GM12873 (cell line): ENCODE measurements around the gene SNX19.

Experiments
- TF ChIP-seq, protein P1 (sequence below): IDR thresholded peaks from 2 replicates; pipeline ENCODE4 v1.5.1; 2012; ENCODE audit warnings: low read depth, mild to moderate bottlenecking, moderate library complexity, low read length, control low read depth; ENCODE audit not compliant: insufficient read depth; ENCODE audit errors: missing control alignments

The SNX19 gene

DNA sequence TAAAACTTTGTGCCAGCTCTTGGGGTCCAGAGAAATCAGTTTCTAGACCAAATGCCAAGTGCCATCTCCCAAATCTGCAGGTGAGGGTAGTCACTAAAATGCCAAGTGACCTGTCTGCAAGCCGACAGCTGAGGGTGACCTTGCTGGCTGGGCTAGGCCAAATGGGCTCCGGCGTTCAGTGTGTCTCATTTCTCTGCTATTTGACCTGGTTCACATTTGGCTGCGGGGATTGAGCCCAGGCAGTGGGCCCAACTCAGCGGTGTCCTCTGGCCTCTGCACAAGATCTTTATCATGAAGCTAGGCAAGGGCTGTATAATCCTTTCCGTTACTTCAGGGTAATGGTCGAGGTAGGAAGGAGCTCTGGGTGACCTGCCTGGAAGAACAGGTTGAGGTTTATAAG is 87.5 kb downstream of the SNX19 start:
- TF ChIP-seq, protein P1, sequence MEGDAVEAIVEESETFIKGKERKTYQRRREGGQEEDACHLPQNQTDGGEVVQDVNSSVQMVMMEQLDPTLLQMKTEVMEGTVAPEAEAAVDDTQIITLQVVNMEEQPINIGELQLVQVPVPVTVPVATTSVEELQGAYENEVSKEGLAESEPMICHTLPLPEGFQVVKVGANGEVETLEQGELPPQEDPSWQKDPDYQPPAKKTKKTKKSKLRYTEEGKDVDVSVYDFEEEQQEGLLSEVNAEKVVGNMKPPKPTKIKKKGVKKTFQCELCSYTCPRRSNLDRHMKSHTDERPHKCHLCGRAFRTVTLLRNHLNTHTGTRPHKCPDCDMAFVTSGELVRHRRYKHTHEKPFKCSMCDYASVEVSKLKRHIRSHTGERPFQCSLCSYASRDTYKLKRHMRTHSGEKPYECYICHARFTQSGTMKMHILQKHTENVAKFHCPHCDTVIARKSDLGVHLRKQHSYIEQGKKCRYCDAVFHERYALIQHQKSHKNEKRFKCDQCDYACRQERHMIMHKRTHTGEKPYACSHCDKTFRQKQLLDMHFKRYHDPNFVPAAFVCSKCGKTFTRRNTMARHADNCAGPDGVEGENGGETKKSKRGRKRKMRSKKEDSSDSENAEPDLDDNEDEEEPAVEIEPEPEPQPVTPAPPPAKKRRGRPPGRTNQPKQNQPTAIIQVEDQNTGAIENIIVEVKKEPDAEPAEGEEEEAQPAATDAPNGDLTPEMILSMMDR = no peak

DNA sequence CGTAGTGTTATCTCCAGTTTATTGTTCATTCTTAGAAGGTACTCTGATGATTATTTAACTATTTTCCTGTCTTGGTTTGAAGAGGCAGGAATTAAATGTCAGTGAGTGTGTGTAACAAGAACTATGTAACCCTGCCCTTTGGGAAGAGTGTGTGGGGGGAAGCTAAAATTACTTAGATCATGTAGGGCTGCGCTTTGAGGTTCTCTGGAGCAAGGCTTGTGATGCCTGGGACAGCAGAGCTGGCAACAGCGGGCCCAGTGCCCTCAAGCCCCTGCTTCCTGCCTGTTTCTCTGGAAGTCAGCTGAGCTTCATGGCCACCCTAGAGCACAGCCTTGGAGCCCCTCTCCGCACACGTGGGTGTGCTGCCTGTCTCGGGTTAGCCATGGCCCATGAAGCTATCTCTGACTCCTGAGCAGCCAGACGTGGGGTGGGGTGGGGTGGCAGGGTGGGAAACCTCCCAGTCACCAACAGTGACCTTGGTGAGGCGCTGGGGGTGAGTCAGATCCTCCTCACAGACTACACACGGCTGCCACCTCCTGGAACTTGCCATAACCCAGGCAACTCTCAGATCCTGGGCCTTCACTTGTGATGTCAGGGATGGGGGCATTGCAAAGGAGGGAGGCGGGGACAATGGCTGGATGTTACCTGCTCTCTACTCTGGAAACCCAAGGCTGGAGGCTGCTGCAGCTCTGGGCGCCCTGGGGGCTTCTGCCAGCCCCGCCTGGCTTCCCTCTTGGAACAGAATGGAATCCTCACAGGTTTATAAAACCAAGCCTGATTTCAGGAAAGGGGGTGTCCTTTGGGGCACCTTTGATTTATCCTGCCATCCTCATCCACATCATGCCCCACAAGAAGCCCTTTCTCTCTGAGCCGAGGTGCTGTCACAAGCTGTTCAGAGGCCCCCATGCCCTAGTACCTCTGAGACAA is 88.6 kb downstream of the SNX19 start:
- TF ChIP-seq, protein P1 = peak; percentile 43

DNA sequence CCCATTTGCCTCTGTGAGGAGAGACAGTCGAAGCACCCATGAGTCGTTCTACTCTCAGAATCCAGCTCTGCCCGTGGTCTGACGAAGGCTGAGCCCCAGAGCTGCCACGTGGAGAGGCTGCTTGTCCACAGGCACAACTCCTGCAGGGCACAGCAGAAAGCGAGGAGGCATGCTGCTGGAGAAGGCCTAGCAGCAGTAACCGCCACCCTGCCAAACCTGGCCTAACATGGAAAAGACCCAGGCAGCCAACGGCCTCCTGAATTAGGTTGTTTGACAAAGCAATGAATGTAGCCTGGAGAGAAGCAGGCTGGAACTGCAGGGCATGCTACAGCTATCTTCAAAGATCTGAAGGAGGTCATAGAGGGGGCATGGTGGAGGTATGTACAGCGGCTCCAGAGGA is 89.7 kb downstream of the SNX19 start:
- TF ChIP-seq, protein P1 = no peak

DNA sequence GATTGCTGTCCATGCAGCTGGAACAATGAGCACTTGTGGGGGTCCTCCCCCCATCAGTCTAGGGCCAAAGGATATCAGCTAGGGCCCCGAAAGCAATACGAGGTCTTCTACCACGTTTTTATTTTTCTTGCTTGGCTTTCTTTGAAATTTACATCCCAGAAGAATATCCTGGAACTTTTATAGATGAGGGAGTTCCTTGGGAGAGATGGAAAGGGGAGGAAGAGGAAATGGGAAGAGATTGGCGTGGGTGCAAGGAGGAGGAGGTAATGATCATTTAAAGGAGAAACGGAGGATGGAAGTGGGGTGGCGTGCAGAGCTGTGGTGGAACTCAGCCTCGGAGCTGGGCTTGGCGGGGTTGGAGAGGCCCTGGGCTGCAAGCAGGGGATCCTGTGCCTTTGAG is 90.3 kb downstream of the SNX19 start:
- TF ChIP-seq, protein P1 = no peak

DNA sequence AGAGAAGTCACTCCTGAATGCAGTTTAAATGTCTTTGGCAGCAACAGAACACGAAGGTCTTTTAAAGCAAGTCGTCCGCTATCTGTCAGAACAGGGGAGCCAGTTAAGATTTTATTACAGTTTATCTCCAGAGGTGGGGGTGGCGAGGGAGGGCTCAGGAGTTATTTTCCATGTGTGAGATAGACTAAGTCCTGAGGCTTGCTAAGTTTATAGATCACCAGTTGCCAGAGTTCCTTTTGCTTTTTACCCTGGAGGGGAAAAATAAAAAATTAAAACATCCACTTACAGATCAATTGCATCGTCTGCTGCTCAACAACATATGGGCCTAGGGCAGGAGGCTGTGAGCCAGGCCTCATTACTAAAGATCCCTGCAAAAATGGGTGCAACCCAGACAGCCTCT is 90.7 kb downstream of the SNX19 start:
- TF ChIP-seq, protein P1 = no peak
